NCI-H2196 (cell line): Measurements from ENCODE around the gene MIEF1.
"Not testable (repeated sequence)": the region's sequence is repeated elsewhere in the genome, so short reads cannot be mapped to it uniquely, and the experiment has no call there.

Experiments
- DNase-seq: peaks from one replicate; lab custom pipeline; 2025; ENCODE audit not compliant: unreplicated experiment; lab: John Stamatoyannopoulos, UW

The MIEF1 gene

DNA sequence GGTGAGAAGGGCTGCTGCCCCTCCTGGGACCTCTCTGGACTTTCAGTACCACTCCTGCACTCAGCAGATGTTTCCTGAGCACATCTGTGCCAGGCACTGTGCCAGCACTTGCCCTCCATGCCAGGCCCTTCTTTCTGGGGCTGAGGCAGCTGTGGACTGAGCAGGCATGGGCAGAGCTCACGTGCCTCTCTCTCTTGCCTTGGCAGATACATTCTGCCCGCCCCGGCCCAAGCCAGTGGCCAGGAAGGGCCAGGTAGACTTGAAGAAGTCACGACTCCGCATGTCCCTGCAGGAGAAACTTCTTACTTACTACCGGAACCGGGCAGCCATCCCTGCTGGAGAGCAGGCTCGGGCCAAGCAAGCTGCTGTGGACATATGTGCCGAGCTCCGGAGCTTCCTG lies 9.9 kb downstream of the MIEF1 start:
- no peak for DNase-seq

DNA sequence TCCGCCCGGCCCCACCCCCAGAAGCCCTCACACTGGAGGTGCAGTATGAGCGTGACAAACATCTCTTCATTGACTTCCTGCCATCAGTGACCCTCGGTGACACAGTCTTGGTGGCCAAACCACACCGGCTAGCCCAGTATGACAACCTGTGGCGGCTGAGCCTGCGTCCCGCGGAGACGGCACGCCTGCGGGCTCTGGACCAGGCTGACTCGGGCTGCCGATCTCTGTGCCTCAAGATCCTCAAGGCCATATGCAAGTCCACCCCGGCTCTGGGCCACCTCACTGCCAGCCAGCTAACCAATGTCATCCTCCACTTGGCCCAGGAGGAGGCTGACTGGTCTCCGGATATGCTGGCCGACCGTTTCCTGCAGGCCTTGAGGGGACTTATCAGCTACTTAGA lies 11.7 kb downstream of the MIEF1 start:
- no peak for DNase-seq

DNA sequence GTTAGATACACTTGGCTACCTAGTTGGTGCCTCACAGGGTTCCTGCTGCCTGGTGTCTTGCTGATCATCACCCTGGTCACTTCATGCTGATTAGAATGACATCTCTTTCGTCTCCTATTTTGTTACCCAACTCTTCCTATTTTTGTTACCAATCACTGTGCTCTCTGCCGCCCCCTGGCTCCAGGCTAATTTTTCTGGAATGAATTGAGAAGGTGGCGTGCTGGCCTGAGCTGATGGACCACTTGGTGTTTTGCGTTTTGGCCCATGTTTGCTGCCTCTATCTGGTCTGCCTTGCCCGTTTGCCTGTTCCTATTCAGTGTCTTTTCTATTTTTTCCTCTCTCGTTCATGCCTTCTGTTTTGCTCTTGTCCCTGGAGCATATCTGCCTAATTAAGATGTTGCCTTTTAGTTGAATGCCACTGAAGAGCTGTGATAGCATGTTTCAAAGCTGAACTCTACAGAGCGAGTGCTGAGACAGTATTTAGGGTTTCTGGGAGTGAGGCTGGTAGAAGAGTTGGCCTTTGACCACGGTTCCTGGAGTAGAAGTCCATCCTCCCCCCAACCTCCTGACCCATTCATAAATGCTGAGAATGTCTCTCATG lies 12.4 kb downstream of the MIEF1 start:
- DNase-seq = peak; percentile 27

DNA sequence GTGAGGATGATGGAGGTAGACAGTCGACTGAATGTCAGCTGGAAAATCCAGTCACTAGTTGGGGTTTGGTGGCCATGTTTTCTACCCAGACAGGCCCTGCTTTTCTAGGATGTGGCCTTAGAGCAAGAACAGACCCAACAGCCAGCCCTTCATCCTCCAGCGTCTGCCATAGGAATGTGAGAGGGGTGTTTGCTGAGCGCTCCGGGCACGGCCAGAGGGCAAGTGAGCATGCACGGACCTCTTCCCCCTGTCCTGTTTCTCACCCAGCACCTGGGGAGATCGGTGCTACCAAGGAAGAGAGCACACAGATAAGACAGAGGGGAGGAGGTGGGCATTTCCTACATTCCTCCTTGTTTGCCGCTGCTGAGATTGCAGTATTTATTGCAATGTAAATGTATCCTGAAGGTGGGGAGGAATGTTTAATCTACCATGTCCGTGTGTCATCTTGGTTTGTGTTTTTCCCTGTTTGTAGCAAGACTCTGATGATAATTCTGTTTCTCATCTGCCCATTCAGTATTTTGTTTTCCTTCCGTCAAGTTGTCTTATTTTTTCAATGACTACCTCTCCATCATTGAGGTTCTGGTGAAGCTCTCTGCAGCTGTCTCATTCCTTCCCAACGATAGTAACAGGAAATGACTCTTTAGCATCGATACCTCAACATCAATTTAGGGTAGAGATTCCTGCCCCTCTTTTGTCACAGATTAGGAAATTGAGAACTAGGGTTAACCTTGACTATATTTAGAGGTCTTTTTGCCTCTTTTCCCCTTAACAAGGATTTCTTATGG lies 13.4 kb downstream of the MIEF1 start:
- DNase-seq = no peak

DNA sequence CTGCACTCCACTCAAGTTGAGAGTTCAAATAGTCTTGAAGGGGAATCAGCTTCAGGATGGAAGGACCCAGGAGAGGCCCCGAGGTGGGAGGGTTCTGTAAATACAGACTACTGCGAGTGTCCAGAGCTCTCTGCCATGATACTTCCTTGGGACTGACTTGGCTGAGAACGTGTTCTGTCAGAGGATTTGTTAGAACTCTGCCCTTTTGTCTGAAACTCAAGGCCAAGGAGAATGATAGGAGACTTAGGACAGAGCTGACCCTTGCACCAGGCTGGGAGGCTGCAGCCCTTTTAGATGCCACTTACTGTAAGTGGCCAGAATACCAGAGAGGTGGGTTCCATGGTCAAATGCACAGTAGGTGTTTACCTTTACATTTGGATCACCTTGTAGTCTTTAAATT lies 15.4 kb downstream of the MIEF1 start:
- no peak for DNase-seq

DNA sequence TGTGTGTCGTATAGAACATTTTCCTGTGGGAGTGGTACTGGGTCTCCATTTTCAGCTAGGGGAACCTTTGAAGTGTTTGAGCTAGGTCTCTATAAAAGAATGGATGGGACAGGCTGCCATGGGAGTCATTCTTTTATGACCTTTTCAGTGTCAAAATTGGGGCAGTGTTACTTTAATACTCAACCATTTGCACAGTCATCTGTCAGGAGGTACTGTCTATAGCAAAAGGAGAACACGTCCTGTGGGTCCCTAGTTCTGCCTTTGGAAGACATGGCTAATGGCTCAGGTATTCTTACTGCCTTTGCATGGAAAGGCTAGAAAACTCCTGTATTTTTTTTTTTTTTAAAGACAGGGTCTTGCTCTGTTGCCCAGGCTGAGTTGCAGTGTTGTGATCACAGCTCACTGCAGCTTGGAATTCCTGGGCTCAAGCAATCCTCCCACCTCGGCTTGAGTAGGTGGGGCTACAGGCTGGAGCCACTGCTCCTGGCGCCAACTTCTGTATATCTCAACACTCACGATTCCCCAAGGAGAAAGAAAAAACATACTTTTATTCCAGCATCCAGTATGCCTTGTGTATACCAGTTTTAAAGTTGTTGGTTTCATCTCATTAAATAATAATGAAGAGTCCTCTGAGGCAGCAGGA lies 16.2 kb downstream of the MIEF1 start:
- DNase-seq = no peak

DNA sequence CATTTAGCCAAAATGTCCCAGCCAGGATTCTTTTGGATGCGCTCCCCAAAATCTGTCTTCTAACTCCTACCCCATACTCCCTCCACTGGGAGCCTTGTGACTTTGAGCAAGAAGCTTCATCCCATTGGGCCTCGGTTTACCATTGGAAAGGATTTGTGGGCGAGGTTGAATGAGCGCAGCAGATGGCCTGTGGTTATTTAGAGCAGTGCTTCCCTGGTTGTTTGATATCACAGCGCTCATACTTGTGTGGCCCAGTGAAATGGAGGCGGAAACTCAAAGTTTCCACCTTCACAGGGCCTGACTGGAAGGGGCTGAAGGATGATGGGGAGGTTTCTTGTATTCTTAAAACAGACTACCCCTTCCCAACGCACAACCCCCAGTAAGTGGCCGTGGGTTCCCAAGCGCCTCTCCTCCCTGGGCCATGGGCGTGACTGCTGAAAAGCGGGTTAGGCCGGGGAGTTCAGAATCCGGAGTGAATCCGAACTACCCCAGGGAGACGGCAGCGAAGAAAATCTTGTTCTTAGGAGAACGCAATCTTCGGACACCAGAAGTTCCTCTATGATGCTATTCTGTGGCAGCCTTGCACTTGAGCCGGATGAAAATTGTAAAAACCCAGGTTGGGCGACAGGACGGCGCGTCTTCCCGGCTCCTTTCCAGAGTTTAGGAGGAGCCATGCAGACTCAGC lies 17.0 kb downstream of the MIEF1 start:
- peak; percentile 24 for DNase-seq

DNA sequence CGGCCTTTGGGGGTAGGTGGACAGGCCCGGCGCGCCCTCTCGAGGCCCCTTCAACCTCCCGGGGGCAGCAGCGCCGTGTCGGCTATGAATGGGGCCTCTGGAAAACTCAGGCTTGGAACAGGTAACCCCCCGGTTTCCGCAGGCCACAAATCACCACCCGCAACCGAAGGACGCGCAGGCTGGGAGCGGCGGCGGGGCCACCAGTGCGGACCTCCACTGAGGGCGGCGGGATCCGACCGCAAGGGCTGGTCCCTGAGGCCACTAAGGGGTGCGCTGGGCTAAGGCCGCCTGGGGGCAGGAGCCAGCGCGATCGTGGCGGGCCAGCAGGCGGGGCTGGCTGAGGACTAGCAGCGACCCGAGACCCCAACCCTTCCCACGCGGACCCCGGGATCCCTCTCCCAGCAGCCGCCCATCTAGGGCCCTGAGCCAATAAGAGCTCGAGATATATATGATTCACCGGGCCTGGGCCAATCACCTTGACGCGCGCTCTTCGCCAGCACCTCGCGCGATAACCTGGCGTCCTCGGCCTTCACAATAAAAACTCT lies 17.7 kb downstream of the MIEF1 start:
- DNase-seq = no peak

DNA sequence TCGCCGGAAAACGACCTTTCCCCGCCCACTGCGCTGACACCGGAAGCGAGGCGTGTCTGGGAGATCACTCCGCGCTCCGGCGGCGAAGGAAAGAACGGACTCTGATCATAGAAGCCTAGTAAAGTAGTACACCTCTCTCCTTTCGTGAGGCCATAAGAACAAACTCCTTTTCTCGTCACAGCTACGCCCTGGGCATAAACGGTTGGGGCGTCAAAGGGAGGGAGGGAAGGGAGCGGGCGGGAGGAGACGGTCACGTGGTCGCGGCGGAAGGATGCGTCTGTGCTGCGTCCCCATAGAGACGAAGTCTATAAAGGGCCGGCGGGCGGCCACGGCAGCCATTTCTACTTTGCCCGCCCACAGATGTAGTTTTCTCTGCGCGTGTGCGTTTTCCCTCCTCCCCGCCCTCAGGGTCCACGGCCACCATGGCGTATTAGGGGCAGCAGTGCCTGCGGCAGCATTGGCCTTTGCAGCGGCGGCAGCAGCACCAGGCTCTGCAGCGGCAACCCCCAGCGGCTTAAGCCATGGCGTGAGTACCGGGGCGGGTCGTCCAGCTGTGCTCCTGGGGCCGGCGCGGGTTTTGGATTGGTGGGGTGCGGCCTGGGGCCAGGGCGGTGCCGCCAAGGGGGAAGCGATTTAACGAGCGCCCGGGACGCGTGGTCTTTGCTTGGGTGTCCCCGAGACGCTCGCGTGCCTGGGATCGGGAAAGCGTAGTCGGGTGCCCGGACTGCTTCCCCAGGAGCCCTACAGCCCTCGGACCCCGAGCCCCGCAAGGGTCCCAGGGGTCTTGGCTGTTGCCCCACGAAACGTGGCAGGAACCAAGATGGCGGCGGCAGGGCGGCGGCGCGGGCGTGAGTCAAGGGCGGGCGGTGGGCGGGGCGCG lies 18.4 kb downstream of the MIEF1 start, which contains the start of gene ATF4:
TSS of gene ATF4 (plus strand) at position 337 of the 880 bp plus-strand sequence. CDS start 884 bp downstream, outside the sequence.
- DNase-seq = peak; percentile 89

DNA sequence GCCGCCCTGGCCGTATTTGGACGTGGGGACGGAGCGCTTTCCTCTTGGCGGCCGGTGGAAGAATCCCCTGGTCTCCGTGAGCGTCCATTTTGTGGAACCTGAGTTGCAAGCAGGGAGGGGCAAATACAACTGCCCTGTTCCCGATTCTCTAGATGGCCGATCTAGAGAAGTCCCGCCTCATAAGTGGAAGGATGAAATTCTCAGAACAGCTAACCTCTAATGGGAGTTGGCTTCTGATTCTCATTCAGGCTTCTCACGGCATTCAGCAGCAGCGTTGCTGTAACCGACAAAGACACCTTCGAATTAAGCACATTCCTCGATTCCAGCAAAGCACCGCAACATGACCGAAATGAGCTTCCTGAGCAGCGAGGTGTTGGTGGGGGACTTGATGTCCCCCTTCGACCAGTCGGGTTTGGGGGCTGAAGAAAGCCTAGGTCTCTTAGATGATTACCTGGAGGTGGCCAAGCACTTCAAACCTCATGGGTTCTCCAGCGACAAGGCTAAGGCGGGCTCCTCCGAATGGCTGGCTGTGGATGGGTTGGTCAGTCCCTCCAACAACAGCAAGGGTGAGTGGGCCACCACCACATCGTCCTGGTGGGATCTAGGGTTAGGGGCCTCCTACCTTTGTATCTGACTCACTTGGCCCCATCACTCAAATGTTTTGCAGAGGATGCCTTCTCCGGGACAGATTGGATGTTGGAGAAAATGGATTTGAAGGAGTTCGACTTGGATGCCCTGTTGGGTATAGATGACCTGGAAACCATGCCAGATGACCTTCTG lies 19.2 kb downstream of the MIEF1 start:
- DNase-seq = not testable (repeated sequence)

DNA sequence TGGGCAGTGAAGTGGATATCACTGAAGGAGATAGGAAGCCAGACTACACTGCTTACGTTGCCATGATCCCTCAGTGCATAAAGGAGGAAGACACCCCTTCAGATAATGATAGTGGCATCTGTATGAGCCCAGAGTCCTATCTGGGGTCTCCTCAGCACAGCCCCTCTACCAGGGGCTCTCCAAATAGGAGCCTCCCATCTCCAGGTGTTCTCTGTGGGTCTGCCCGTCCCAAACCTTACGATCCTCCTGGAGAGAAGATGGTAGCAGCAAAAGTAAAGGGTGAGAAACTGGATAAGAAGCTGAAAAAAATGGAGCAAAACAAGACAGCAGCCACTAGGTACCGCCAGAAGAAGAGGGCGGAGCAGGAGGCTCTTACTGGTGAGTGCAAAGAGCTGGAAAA lies 20.0 kb downstream of the MIEF1 start:
- DNase-seq = not testable (repeated sequence)

DNA sequence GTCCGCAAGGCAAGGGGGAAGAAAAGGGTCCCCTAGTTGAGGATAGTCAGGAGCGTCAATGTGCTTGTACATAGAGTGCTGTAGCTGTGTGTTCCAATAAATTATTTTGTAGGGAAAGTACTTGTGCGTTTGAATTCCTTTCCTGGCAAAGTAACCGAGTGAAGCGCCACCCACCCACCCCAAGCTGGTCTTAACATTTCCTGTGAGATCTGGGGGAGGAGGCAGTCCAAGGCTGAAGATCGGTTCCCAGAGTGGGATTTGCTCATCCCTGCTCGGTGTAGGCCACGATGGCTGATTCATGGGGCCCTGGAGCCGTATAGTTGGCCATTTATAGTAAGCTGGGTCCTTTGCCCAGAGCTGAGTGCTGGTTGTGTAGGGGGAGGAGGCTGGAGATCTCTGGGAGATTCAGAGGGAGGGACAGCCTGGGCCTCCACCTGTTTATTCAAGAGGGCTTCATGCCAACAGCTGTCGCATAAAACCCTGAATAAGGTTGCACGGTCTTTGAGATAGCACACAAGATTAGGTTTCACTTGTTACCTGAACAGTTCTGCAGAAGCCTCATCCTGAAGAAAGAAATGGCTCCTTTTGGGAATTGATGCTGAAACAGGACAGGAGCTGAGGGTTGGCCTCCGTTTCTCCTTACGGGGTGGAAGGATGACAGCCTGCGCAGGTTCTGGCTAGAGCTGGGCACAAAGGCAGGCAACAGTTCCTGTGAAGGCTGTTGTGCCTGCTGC lies 20.6 kb downstream of the MIEF1 start:
- DNase-seq = peak; percentile 50

DNA sequence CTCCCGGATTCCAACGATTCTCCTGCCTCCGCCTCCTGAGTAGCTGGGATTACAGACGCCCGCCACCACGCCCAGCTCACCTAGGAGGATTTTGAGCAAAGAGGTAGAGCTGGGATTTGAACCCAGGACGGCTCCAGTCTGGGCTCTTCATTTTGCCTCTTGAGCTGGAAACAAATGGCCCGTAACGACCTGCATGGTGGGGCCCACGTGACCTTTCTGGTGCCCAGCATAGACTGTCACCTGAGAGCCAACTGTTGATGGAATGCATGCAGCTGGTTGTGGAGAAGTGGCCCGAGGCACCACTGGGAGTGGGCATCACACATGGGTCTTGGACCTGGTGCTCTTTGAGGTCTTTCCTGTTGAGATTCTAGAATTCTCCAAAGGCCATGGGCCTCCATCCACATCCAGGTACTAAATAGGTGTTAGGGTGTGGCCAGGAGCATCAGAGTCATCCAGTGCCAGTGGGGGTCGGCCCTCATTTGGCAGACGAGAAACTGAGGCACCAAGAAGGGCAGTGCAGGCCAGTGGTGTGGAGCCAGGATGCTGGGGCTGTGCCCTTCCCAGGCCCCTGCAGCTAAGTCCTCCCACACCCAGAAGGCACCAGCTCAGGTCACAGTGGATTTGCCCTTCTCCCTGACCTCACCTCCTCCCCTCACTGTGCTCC lies 22.1 kb downstream of the MIEF1 start:
- no peak for DNase-seq

DNA sequence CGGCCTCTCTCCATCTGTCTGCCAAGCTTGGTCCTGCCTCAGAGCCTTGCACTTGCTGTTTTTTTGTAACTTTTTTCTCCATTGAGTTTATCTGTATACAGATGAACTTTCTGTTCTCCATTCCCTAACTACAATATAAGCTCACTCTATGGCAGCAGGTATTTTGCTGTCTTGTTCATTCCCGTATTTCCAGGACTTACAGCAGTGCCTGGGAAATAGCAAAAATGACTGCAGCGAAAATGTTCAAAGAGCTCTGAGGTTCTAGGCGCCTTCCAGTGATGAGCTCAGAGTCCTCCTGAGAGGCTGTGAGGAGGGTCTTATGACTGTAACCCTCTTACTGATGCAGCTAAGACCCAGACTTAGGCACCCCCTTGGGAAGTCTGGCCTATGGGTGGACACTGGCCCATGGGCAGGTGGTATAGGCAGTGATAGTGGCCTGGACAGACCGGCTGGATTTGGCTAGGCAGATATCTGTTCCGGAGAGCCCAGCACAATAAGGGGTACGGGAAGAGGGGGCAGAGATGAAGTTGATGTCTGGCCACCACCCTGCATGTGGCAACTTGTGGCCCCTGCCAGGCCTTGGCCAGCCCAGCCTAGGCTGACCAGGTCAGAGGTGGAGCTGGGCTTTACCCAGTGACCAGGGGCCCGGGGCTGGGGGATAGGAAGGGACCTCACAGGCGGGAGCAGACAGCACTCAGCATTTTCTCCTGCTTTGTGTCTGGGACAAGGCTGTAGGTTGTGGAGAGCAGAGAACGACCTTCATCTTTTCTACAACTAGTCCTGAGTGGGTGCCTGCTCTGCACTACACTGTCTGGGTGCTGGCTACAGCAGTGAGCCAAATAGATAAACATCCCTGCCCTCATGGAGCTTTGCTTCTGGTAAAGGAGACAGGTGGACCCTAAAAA lies 22.9 kb downstream of the MIEF1 start:
- DNase-seq = no peak

DNA sequence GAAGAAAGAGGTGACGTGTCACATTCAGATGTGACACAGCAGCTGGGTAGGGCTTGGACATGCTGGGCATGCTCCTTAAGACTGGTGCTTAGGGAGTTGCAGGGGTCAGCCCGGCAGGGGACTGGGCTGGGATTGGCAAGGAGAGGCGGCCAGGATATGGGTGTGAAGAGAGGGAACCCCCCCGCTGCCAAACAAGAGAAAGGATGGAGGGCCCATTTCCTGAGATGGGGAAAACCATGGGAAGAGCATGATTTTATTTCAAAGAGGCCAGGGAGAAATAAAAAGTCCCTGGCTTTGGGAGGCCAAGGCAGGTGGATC lies 23.5 kb downstream of the MIEF1 start:
- DNase-seq = no peak

DNA sequence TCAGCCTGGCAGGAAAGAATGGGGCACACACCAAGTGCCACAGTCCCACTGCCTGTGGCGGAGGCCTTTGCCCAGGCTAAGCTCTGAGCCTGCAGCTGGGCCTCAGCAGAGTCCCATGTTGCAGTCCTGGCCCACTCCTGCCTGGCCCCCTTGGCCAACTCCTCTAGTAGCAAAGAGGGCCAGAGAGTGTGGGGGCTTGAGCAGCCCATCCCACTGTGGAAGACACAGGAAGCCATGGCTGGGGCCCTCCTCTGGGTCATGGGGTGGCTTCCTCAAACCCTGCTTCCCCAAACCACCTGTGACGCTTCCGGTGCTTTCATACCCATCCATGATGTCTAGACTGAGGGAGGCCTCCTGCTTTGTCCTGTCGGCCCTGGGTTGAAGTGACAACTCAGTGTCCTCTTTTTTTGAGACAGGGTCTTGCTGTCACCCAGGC lies 24.7 kb downstream of the MIEF1 start:
- DNase-seq = no peak

DNA sequence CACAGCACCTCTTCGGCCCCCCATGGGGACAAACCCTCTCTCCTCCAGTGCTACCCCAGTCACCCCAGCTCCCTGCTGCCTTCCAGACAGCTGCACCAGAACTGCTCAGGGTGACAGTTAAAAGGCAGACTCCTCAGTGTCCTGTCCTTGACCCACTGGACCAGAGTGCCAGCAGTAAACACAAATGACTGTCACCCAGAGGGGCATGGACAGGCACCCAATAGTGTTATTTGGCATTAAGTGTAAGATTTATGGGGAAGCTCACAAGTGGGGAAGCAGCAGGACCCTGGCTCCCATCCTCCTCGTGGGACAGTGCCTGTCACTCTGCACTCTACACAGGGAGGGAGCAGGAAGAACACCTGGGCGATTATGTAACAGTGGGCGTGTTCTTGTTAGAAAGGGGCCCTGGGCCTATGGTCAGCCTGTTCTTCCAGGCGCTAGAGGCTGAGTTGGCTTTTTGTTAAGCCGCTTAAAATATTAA lies 25.4 kb downstream of the MIEF1 start:
- DNase-seq = peak; percentile 29
